IMR-90 (cell line): Measurements from ENCODE around the gene FAM83C. TPM values are rescaled to one million over a fixed set of nuclear protein-coding genes. Genes with fewer than 3 reads are reported as not detected.

Experiments
- ATAC-seq: fragments of 200-7000 bp; cut with Tn5 transposase; 2 replicates; pipeline ENCODE4 v1.9.1; 2020; ENCODE audit warnings: low read depth, mild to moderate bottlenecking, moderate library complexity
- BruUV-seq: library from RNA; stranded (reverse); fragments of 400-500 nt; replicated peaks from 2 replicates; lab custom pipeline; 2021; lab: Mats Ljungman, UMichigan
- CTCF ChIA-PET: fragments of 300-600 bp; formaldehyde crosslinking; extraction: SDS; loops from one replicate; lab custom pipeline; 2021; ENCODE audit warnings: antibody characterized with exemption; lab: Yijun Ruan, JAX
- POLR2A ChIA-PET: fragments of 300-600 bp; sonication (Branson Sonifier 250); formaldehyde crosslinking; loops from one replicate; lab custom pipeline; 2022; ENCODE audit warnings: antibody characterized with exemption; ENCODE audit not compliant: unreplicated experiment; lab: Charles Lee
- DNase-seq: peaks from one replicate; pipeline ENCODE4 v3.0.0; 2013
- H2AFZ ChIP-seq: replicated peaks from 2 replicates; pipeline ENCODE3; 2013; ENCODE audit warnings: low read length, mild to moderate bottlenecking; ENCODE audit not compliant: poor library complexity
- H2AK5ac ChIP-seq: 2 replicates; pipeline ENCODE4 v1.6.1; 2013; ENCODE audit warnings: low read depth, low read length, inconsistent platforms
- H2AK9ac ChIP-seq: replicated peaks from 2 replicates; pipeline ENCODE3; 2013; ENCODE audit warnings: mild to moderate bottlenecking, low read depth, low read length, moderate library complexity; ENCODE audit not compliant: poor library complexity
- H2BK120ac ChIP-seq: 2 replicates; pipeline ENCODE4 v1.6.1; 2013; ENCODE audit warnings: low read depth, low read length, inconsistent platforms
- H2BK15ac ChIP-seq: 3 replicates; pipeline ENCODE4 v1.6.1; 2013; ENCODE audit warnings: low read depth, low read length, inconsistent platforms
- H2BK20ac ChIP-seq: 2 replicates; pipeline ENCODE4 v1.6.1; 2013; ENCODE audit warnings: low read depth, mild to moderate bottlenecking, inconsistent platforms, low read length, moderate library complexity
- H2BK5ac ChIP-seq: 2 replicates; pipeline ENCODE4 v1.6.1; 2013; ENCODE audit warnings: mild to moderate bottlenecking, low read depth, low read length, inconsistent platforms; ENCODE audit not compliant: poor library complexity, severe bottlenecking
- H3K14ac ChIP-seq: replicated peaks from 2 replicates; pipeline ENCODE4 v1.6.1; 2013; ENCODE audit warnings: low read depth, low read length, inconsistent platforms
- H3K18ac ChIP-seq: 2 replicates; pipeline ENCODE4 v1.6.1; 2013; ENCODE audit warnings: low read depth, low read length, control low read depth
- H3K23ac ChIP-seq: 2 replicates; pipeline ENCODE4 v1.6.1; 2013; ENCODE audit warnings: low read depth, low read length, inconsistent platforms
- H3K27ac ChIP-seq: 2 replicates; pipeline ENCODE4 v1.5.1; 2013; ENCODE audit warnings: mild to moderate bottlenecking, control low read depth, low read length; ENCODE audit not compliant: insufficient read depth
- H3K27me3 ChIP-seq: 2 replicates; pipeline ENCODE4 v1.6.1; 2013; ENCODE audit warnings: low read length; ENCODE audit not compliant: control insufficient read depth, insufficient read depth
- H3K36me3 ChIP-seq: 2 replicates; pipeline ENCODE4 v1.6.1; 2013; ENCODE audit warnings: low read length, mixed read lengths; ENCODE audit not compliant: control insufficient read depth, insufficient read depth
- H3K4ac ChIP-seq: 2 replicates; pipeline ENCODE4 v1.6.1; 2013; ENCODE audit warnings: low read depth, low read length, inconsistent platforms
- H3K4me1 ChIP-seq: 2 replicates; pipeline ENCODE4 v1.6.1; 2013; ENCODE audit warnings: low read length, mixed read lengths; ENCODE audit not compliant: control insufficient read depth, insufficient read depth
- H3K4me2 ChIP-seq: 2 replicates; pipeline ENCODE4 v1.6.1; 2013; ENCODE audit warnings: low read depth, mild to moderate bottlenecking, control low read depth, low read length, moderate library complexity
- H3K4me3 ChIP-seq: 2 replicates; pipeline ENCODE4 v1.5.1; 2013; ENCODE audit warnings: low read depth, mild to moderate bottlenecking, control low read depth, low read length, moderate library complexity; ENCODE audit not compliant: insufficient read depth
- H3K56ac ChIP-seq: 2 replicates; pipeline ENCODE4 v1.6.1; 2013; ENCODE audit warnings: low read length, inconsistent platforms; ENCODE audit not compliant: insufficient read depth; ENCODE audit errors: extremely low read depth
- H3K79me1 ChIP-seq, 2 experiments: 2 replicates each; pipeline ENCODE4 v1.6.1; 2013; ENCODE audit warnings: low read length in 2 of 2, inconsistent platforms in 1 of 2, low read depth in 1 of 2
- H3K9ac ChIP-seq: 2 replicates; pipeline ENCODE4 v1.6.1; 2013; ENCODE audit warnings: low read depth, low read length, control low read depth
- H3K9me1 ChIP-seq: 2 replicates; pipeline ENCODE4 v1.6.1; 2013; ENCODE audit warnings: low read length, inconsistent platforms; ENCODE audit not compliant: insufficient read depth
- H3K9me3 ChIP-seq: 2 replicates; pipeline ENCODE4 v1.6.1; 2013; ENCODE audit warnings: low read length; ENCODE audit not compliant: control insufficient read depth, insufficient read depth
- H4K20me1 ChIP-seq: 2 replicates; pipeline ENCODE4 v1.6.1; 2013; ENCODE audit warnings: low read length, inconsistent platforms; ENCODE audit not compliant: insufficient read depth
- H4K5ac ChIP-seq: 2 replicates; pipeline ENCODE4 v1.6.1; 2013; ENCODE audit warnings: mild to moderate bottlenecking, low read depth, low read length, control low read depth
- H4K8ac ChIP-seq, 2 experiments: 2 replicates each; pipeline ENCODE4 v1.6.1; 2013; ENCODE audit warnings: low read depth in 2 of 2, low read length in 2 of 2, control low read depth in 1 of 2, inconsistent platforms in 1 of 2
- H4K91ac ChIP-seq: 2 replicates; pipeline ENCODE4 v1.6.1; 2013; ENCODE audit warnings: low read depth, low read length, inconsistent platforms; ENCODE audit not compliant: insufficient read depth
- BHLHE40 ChIP-seq: fragments of 150-350 bp; IDR thresholded peaks from 2 replicates; pipeline ENCODE4 v1.6.1; 2016; ENCODE audit warnings: mild to moderate bottlenecking, low read depth, low read length
- CEBPB ChIP-seq: IDR thresholded peaks from 2 replicates; pipeline ENCODE4 v1.6.1; 2012; ENCODE audit warnings: low read depth, low read length, improper control_type of control experiment
- CHD1 ChIP-seq: IDR thresholded peaks from 2 replicates; pipeline ENCODE4 v1.6.1; 2012; ENCODE audit warnings: low read depth, low read length, improper control_type of control experiment
- FOS ChIP-seq: fragments of 150-350 bp; IDR thresholded peaks from 2 replicates; pipeline ENCODE4 v1.6.1; 2016; ENCODE audit warnings: low read depth, low read length
- MAFK ChIP-seq: IDR thresholded peaks from 2 replicates; pipeline ENCODE4 v1.6.1; 2012; ENCODE audit warnings: low read depth, low read length, improper control_type of control experiment
- MAZ ChIP-seq: IDR thresholded peaks from 2 replicates; pipeline ENCODE4 v1.6.1; 2012; ENCODE audit warnings: low read depth, mild to moderate bottlenecking, low read length, improper control_type of control experiment, moderate library complexity, borderline replicate concordance
- MXI1 ChIP-seq: IDR thresholded peaks from 2 replicates; pipeline ENCODE4 v1.6.1; 2012; ENCODE audit warnings: low read depth, mild to moderate bottlenecking, low read length, moderate library complexity, borderline replicate concordance
- POLR2A ChIP-seq: IDR thresholded peaks from 2 replicates; pipeline ENCODE4 v1.6.1; 2012; ENCODE audit warnings: mild to moderate bottlenecking, low read depth, low read length
- RAD21 ChIP-seq: IDR thresholded peaks from 2 replicates; pipeline ENCODE4 v1.6.1; 2012; ENCODE audit warnings: low read length, improper control_type of control experiment
- RCOR1 ChIP-seq: IDR thresholded peaks from 2 replicates; pipeline ENCODE4 v1.6.1; 2012; ENCODE audit warnings: mild to moderate bottlenecking, low read length, improper control_type of control experiment; ENCODE audit not compliant: insufficient replicate concordance
- SMC3 ChIP-seq: fragments of 150-350 bp; IDR thresholded peaks from 2 replicates; pipeline ENCODE4 v1.6.1; 2016; ENCODE audit warnings: low read depth, mild to moderate bottlenecking, antibody characterized with exemption, low read length, moderate library complexity
- WGBS, 2 experiments: methylation state at CpG; one replicate each; pipeline versions ENCODE4 v1.1.5 to v1.1.7; 2013; ENCODE audit warnings: missing lambda C conversion rate in 2 of 2; ENCODE audit not compliant: insufficient read length in 1 of 2; ENCODE audit errors: extremely low coverage in 2 of 2; 5-methylcytosine and 5-hydroxymethylcytosine counted together
- dilution Hi-C: fragments of 300-500 bp; cut with HindIII; formaldehyde crosslinking; loops from one replicate; pipeline ENCODE4 v1.14.3; 2018; ENCODE audit warnings: low sequenced_read_pairs; ENCODE audit not compliant: unreplicated experiment
- in situ Hi-C: fragments of 300-500 bp; cut with MboI; formaldehyde crosslinking; loops from 3 replicates; pipeline ENCODE4 v1.14.3; 2019; ENCODE audit warnings: low sequenced_read_pairs, inconsistent platforms, mixed read lengths
- intact Hi-C: fragments of 100-400 bp; cut with micrococcal nuclease; formaldehyde crosslinking; loops from 2 replicates; pipeline ENCODE4 v1.10.0; 2022
- polyA plus RNA-seq, 3 experiments: library from polyadenylated mRNA; depleted of rRNA; stranded (reverse); fragments of >200 nt; gene quantifications; 2 replicates each; pipeline ENCODE4 v1.2.3, GENCODE V29; 2012; ENCODE audit warnings: low replicate concordance in 1 of 3
- total RNA-seq: library from RNA; depleted of rRNA; stranded (reverse); fragments of >200 nt; gene quantifications from 2 replicates; pipeline ENCODE4 v1.2.3, GENCODE V29; 2012
- TF ChIP-seq, protein P1 (sequence below): fragments of 150-350 bp; IDR thresholded peaks from 2 replicates; pipeline ENCODE4 v1.6.1; 2017; ENCODE audit warnings: mild to moderate bottlenecking, antibody characterized with exemption, low read length, low read depth
- TF ChIP-seq, protein P2 (sequence below): conservative IDR thresholded peaks from 2 replicates; pipeline ENCODE4 v1.5.1; 2012; ENCODE audit warnings: mild to moderate bottlenecking, low read depth, low read length, improper control_type of control experiment

The FAM83C gene
- total and polyA plus RNA-seq, 2 of the 4 experiments (the other 2 are of a cell fraction): 0.02 TPM; not detected in 1

DNA sequence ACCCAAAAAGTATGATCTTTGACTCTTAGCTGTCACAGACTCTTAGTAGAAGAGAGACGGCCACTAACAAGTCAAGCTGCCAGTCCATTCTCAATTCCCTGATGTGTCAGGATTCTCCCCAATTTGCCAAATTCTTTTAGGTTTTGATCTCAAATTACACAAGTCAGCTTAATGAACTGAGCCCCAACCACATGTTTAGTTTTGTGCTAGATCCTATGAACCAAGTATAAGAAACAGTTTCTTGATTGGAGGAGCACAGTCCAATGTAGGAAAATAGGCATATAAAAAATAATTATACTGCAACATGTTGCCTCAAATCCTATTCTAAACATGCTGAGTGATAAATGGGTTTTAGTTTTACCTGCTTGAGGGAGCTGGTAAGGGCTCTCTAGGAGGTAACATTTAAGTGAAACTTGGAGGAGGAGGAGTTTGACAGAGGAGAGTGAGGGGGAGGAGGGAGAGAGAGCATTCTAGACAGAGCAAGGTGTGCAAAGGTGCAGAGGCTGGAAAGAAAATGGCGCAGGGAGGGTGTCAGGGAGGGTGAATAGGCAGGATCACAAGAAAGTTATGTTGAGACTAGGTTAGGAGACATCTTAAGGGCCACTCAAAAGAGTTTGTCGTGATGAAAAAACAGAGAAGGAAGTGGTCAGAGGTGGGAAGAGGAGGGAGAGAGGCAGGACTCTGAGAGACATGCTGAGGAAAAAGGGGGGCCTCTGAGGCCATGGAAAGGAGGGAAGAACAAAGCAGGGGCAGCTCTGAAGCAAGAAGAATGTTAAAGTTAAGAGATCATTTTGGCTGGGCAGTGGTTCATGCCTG is 22.8 kb upstream of the FAM83C start (continued):
- no peak for TF ChIP-seq BHLHE40
- TF ChIP-seq POLR2A: no peak
- TF ChIP-seq CEBPB: no peak

DNA sequence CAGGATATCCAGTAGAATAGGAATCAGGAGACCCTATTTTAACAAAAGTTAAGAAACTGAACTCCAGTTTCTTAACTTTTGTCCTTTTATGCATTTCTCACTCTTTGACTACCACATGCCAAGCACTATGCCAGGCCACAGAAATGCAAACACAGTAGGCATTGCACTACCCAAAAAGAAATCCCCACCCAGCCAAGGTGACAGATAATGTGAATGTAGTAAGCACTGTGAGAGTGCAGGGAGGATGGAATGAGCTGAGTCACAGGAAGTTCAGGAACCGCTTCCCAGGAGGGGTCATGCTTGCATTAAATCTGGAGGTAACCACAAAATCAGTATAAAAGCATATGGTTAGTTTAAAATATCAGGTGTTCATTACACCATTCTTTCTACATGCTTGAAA is 20.1 kb upstream of the FAM83C start:
- BruUV-seq: no TSS peak
- dilution Hi-C loops: no loop called here
- peak overlapping the region; percentile 49; the same call in 1 of the 2 replicates for H4K5ac ChIP-seq
- peak overlapping the region; percentile 84 for H2BK5ac ChIP-seq
- H3K4me1 ChIP-seq: peaks cover 34% of the 10 kb centered on the region
- H3K79me1 ChIP-seq: peaks cover 0 to 49% of the 10 kb centered on the region in 2 experiments; a peak in 2 of 4 replicates
- H4K91ac ChIP-seq: 0 out of 2 replicates have a peak overlapping the region, but pooled peaks have one; percentile 35
- no peak overlapping the region for H2AK9ac ChIP-seq
- no peak overlapping the region for H2AK5ac ChIP-seq
- no peaks in the 10 kb centered on the region for H3K36me3 ChIP-seq
- ATAC-seq: peak; percentile 72
- no peaks in the 10 kb centered on the region for H3K27me3 ChIP-seq
- peak overlapping the region; percentile 16; the same call in 1 of the 2 replicates for H3K4me2 ChIP-seq
- H3K27ac ChIP-seq: no peak overlapping the region
- peak overlapping the region; percentile 99 for H2BK120ac ChIP-seq
- H3K4ac ChIP-seq: peak overlapping the region; percentile 78; the same call in 1 of the 2 replicates
- no peaks in the 10 kb centered on the region for H3K9me3 ChIP-seq
- WGBS, 2 experiments: no CpG with 5 or more reads among the region's 1 CpG
- H3K56ac ChIP-seq: no peak overlapping the region
- no peak overlapping the region for H3K14ac ChIP-seq
- CTCF ChIA-PET: no interaction called here
- peak overlapping the region; percentile 62; the same call in 1 of the 3 replicates for H2BK15ac ChIP-seq
- intact Hi-C loops: no loop called here
- H3K9ac ChIP-seq: no peak overlapping the region
- no peak overlapping the region for H2AFZ ChIP-seq
- in situ Hi-C loops: no loop called here
- H3K4me3 ChIP-seq: no peak overlapping the region
- peak; percentile 96 for DNase-seq
- H3K9me1 ChIP-seq: peaks cover 41% of the 10 kb centered on the region
- POLR2A ChIA-PET: no interaction called here
- H2BK20ac ChIP-seq: peak overlapping the region; percentile 98; the same call in 1 of the 2 replicates
- no peak overlapping the region for H3K23ac ChIP-seq
- peak overlapping the region; percentile 50 to 85; a peak in 2 of 4 replicates for H4K8ac ChIP-seq
- H4K20me1 ChIP-seq: no peaks in the 10 kb centered on the region
- H3K18ac ChIP-seq: peak overlapping the region; percentile 62; the same call in 1 of the 2 replicates
- TF ChIP-seq MAFK: peak; percentile 54
- TF ChIP-seq RCOR1: peak; percentile 87
- TF ChIP-seq SMC3: 0 out of 2 replicates have a peak, but pooled peaks have one; percentile 3
- TF ChIP-seq, protein P1, sequence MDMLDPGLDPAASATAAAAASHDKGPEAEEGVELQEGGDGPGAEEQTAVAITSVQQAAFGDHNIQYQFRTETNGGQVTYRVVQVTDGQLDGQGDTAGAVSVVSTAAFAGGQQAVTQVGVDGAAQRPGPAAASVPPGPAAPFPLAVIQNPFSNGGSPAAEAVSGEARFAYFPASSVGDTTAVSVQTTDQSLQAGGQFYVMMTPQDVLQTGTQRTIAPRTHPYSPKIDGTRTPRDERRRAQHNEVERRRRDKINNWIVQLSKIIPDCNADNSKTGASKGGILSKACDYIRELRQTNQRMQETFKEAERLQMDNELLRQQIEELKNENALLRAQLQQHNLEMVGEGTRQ: no peak
- TF ChIP-seq MXI1: no peak
- peak; percentile 30; the same call in 1 of the 2 replicates for TF ChIP-seq MAZ
- peak; percentile 80; the same call in 1 of the 2 replicates for TF ChIP-seq CEBPB
- TF ChIP-seq FOS: peak; percentile 70
- no peak for TF ChIP-seq CHD1
- peak; percentile 70 for TF ChIP-seq BHLHE40
- peak; percentile 33; the same call in 1 of the 2 replicates for TF ChIP-seq RAD21
- TF ChIP-seq, protein P2, sequence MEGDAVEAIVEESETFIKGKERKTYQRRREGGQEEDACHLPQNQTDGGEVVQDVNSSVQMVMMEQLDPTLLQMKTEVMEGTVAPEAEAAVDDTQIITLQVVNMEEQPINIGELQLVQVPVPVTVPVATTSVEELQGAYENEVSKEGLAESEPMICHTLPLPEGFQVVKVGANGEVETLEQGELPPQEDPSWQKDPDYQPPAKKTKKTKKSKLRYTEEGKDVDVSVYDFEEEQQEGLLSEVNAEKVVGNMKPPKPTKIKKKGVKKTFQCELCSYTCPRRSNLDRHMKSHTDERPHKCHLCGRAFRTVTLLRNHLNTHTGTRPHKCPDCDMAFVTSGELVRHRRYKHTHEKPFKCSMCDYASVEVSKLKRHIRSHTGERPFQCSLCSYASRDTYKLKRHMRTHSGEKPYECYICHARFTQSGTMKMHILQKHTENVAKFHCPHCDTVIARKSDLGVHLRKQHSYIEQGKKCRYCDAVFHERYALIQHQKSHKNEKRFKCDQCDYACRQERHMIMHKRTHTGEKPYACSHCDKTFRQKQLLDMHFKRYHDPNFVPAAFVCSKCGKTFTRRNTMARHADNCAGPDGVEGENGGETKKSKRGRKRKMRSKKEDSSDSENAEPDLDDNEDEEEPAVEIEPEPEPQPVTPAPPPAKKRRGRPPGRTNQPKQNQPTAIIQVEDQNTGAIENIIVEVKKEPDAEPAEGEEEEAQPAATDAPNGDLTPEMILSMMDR: no peak
